ENCODE measurements around the gene ZNF709. TPM values are rescaled to one million over a fixed set of nuclear protein-coding genes. Genes with fewer than 3 reads are reported as not detected.
A peak's percentile ranks its signal among the peaks of the same experiment; 100 is the strongest.

The ZNF709 gene
- total and polyA plus RNA-seq, 2 of the 13 experiments (the other 11 are each of a cell fraction or from before 2014, with no cell fraction given) = 1.5 to 3.9 TPM

GRCh38 chr19:12484371-12485051 lies at the start of gene ZNF709 (continued):
- TF ChIP-seq ZSCAN21 (CRISPR knock-in tag; IDR thresholded peaks at IDR 0.05; ENCODE audit: borderline replicate concordance) (peak; percentile 76; the same call in 1 of the 2 replicates), ZNF614 (CRISPR knock-in tag; IDR thresholded peaks at IDR 0.05; ENCODE audit: borderline replicate concordance) (0 out of 2 replicates have a peak, but pooled peaks have one; percentile 56), AKAP8 (CRISPR knock-in tag; IDR thresholded peaks at IDR 0.05) (0 out of 2 replicates have a peak, but pooled peaks have one; percentile 49), ZNF543 (CRISPR knock-in tag; IDR thresholded peaks at IDR 0.05) (peak; percentile 85), GABPA (IDR thresholded peaks at IDR 0.05; ENCODE audit: low read depth, low read length) (no peak), GABPA (CRISPR knock-in tag; IDR thresholded peaks at IDR 0.05; ENCODE audit: low read depth) (no peak), TEAD3 (CRISPR knock-in tag; optimal IDR thresholded peaks at IDR 0.05; ENCODE audit: borderline replicate concordance) (peak; percentile 67), ZNF556 (CRISPR knock-in tag; IDR thresholded peaks at IDR 0.05; ENCODE audit: borderline replicate concordance) (peak; percentile 79; the same call in 1 of the 2 replicates), MYC (CRISPR knock-in tag; IDR thresholded peaks at IDR 0.05; ENCODE audit: borderline replicate concordance) (no peak; the same call in 1 of the 2 replicates), ZNF44 (CRISPR knock-in tag; IDR thresholded peaks at IDR 0.05) (peak; percentile 14; the same call in 1 of the 2 replicates), ZNF329 (CRISPR knock-in tag; IDR thresholded peaks at IDR 0.05; ENCODE audit: low read depth) (peak; percentile 60; the same call in 1 of the 2 replicates), TAF1 (CRISPR knock-in tag; IDR thresholded peaks at IDR 0.05) (peak; percentile 82), ZMYM2 (CRISPR knock-in tag; IDR thresholded peaks at IDR 0.05) (0 out of 2 replicates have a peak, but pooled peaks have one; percentile 47), GPN1 (CRISPR knock-in tag; IDR thresholded peaks at IDR 0.05; ENCODE audit: borderline replicate concordance) (no peak), NFKB2 (CRISPR knock-in tag; IDR thresholded peaks at IDR 0.05; ENCODE audit: borderline replicate concordance) (peak; percentile 56; the same call in 1 of the 2 replicates), GATAD1 (CRISPR knock-in tag; IDR thresholded peaks at IDR 0.05) (peak; percentile 42; the same call in 1 of the 2 replicates), PAXIP1 (CRISPR knock-in tag; conservative IDR thresholded peaks at IDR 0.05) (peak; percentile 49), PLRG1 (conservative IDR thresholded peaks at IDR 0.05) (no peak), ZNF639 (CRISPR knock-in tag; conservative IDR thresholded peaks at IDR 0.05) (0 out of 2 replicates have a peak, but pooled peaks have one; percentile 9), HIVEP1 (CRISPR knock-in tag; IDR thresholded peaks at IDR 0.05) (peak; percentile 88), BHLHE40 (IDR thresholded peaks at IDR 0.05; ENCODE audit: low read length) (no peak), ZNF510 (CRISPR knock-in tag; IDR thresholded peaks at IDR 0.05; ENCODE audit: low read depth) (peak; percentile 81; the same call in 1 of the 2 replicates), MTF1 (CRISPR knock-in tag; IDR thresholded peaks at IDR 0.05) (no peak)
- TF ChIP-seq, protein P1, sequence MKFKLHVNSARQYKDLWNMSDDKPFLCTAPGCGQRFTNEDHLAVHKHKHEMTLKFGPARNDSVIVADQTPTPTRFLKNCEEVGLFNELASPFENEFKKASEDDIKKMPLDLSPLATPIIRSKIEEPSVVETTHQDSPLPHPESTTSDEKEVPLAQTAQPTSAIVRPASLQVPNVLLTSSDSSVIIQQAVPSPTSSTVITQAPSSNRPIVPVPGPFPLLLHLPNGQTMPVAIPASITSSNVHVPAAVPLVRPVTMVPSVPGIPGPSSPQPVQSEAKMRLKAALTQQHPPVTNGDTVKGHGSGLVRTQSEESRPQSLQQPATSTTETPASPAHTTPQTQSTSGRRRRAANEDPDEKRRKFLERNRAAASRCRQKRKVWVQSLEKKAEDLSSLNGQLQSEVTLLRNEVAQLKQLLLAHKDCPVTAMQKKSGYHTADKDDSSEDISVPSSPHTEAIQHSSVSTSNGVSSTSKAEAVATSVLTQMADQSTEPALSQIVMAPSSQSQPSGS (CRISPR knock-in tag; IDR thresholded peaks at IDR 0.05) = peak; percentile 56
